WTC11 (cell line): Measurements from ENCODE around the gene ZNF606. TPM values are rescaled to one million over a fixed set of nuclear protein-coding genes. Genes with fewer than 3 reads are reported as not detected.

Experiments
- ATAC-seq: fragments of 200-7000 bp; cut with Tn5 transposase; 2 replicates; pipeline ENCODE4 v1.10.0; 2021; ENCODE audit warnings: mild to moderate bottlenecking, moderate library complexity
- CTCF ChIA-PET: fragments of 300-600 bp; sonication (Branson Sonifier 250); formaldehyde crosslinking; loops from one replicate; lab custom pipeline; 2021; ENCODE audit warnings: antibody characterized with exemption; lab: Charles Lee
- POLR2A ChIA-PET: fragments of 350-600 bp; sonication (Branson Sonifier 250); formaldehyde crosslinking; loops from one replicate; lab custom pipeline; 2021; ENCODE audit warnings: antibody characterized with exemption; lab: Charles Lee
- DNase-seq: peaks from one replicate; pipeline ENCODE4 v3.0.0; 2021; ENCODE audit warnings: low spot score
- H3K27ac Mint-ChIP-seq: 2 replicates; pipeline ENCODE4 v1.8.0; 2021; ENCODE audit warnings: mixed read lengths
- H3K27me3 Mint-ChIP-seq: 2 replicates; pipeline ENCODE4 v1.8.0; 2021; ENCODE audit warnings: low read depth, mild to moderate bottlenecking, moderate library complexity, mixed read lengths
- H3K36me3 Mint-ChIP-seq: 2 replicates; pipeline ENCODE4 v1.8.0; 2021; ENCODE audit warnings: mixed read lengths
- H3K4me1 Mint-ChIP-seq: 2 replicates; pipeline ENCODE4 v1.8.0; 2022; ENCODE audit warnings: mixed read lengths
- H3K4me3 Mint-ChIP-seq: 2 replicates; pipeline ENCODE4 v1.8.0; 2021; ENCODE audit warnings: mild to moderate bottlenecking, moderate library complexity, mixed read lengths
- H3K9me3 Mint-ChIP-seq: 2 replicates; pipeline ENCODE4 v1.8.0; 2021; ENCODE audit warnings: mixed read lengths
- AFF4 ChIP-seq: sonication (generic); formaldehyde crosslinking; IDR thresholded peaks from 2 replicates; pipeline ENCODE4 v1.8.1; 2023; ENCODE audit warnings: mild to moderate bottlenecking, missing genetic modification reagents, borderline replicate concordance
- ELF4 ChIP-seq: sonication (generic); formaldehyde crosslinking; IDR thresholded peaks from 2 replicates; pipeline ENCODE4 v1.8.1; 2022; ENCODE audit warnings: low read depth, mild to moderate bottlenecking, moderate library complexity, missing genetic modification reagents
- FOXP4 ChIP-seq: sonication (generic); formaldehyde crosslinking; IDR thresholded peaks from 2 replicates; pipeline ENCODE4 v1.8.0; 2022; ENCODE audit warnings: mild to moderate bottlenecking, missing genetic modification reagents
- GABPB1 ChIP-seq: sonication (generic); formaldehyde crosslinking; IDR thresholded peaks from 2 replicates; pipeline ENCODE4 v1.8.1; 2023; ENCODE audit warnings: mild to moderate bottlenecking, missing genetic modification reagents
- IRF1 ChIP-seq: sonication (generic); formaldehyde crosslinking; IDR thresholded peaks from 2 replicates; pipeline ENCODE4 v1.8.0; 2023; ENCODE audit warnings: missing genetic modification reagents
- KAT7 ChIP-seq: sonication (generic); formaldehyde crosslinking; IDR thresholded peaks from 2 replicates; pipeline ENCODE4 v1.8.1; 2023; ENCODE audit warnings: missing genetic modification reagents, mild to moderate bottlenecking, borderline replicate concordance
- PREB ChIP-seq: sonication (generic); formaldehyde crosslinking; IDR thresholded peaks from 2 replicates; pipeline ENCODE4 v1.8.1; 2022; ENCODE audit warnings: mild to moderate bottlenecking, missing genetic modification reagents, moderate library complexity, borderline replicate concordance
- USF2 ChIP-seq: sonication (generic); formaldehyde crosslinking; IDR thresholded peaks from 2 replicates; pipeline ENCODE4 v1.8.1; 2023; ENCODE audit warnings: mild to moderate bottlenecking, missing genetic modification reagents, moderate library complexity
- ZBTB21 ChIP-seq: sonication (generic); formaldehyde crosslinking; IDR thresholded peaks from 2 replicates; pipeline ENCODE4 v1.8.1; 2023; ENCODE audit warnings: mild to moderate bottlenecking, missing genetic modification reagents, borderline replicate concordance
- ZNF317 ChIP-seq: sonication (generic); formaldehyde crosslinking; IDR thresholded peaks from 2 replicates; pipeline ENCODE4 v1.8.1; 2023; ENCODE audit warnings: low read depth, mild to moderate bottlenecking, moderate library complexity, missing genetic modification reagents, borderline replicate concordance
- ZNF532 ChIP-seq: fragments of 250-450 bp; sonication (Bioruptor Pico); IDR thresholded peaks from 2 replicates; pipeline ENCODE4 v1.9.0; 2021; ENCODE audit warnings: mild to moderate bottlenecking, borderline replicate concordance
- total RNA-seq: library from RNA; stranded (reverse); gene quantifications from 3 replicates; pipeline ENCODE4 v1.2.3, GENCODE V29; 2021
- TF ChIP-seq, protein P1 (sequence below): sonication (generic); formaldehyde crosslinking; IDR thresholded peaks from 2 replicates; pipeline ENCODE4 v1.8.0; 2022; ENCODE audit warnings: mild to moderate bottlenecking, missing genetic modification reagents
- TF ChIP-seq, protein P2 (sequence below): fragments of 200-600 bp; IDR thresholded peaks from 2 replicates; pipeline ENCODE4 v1.8.0; 2022; ENCODE audit warnings: antibody characterized with exemption
- TF ChIP-seq, protein P3 (sequence below): sonication (generic); formaldehyde crosslinking; IDR thresholded peaks from 2 replicates; pipeline ENCODE4 v1.8.0; 2022; ENCODE audit warnings: mild to moderate bottlenecking, missing genetic modification reagents

ZNF606 gene
- total RNA-seq, 1 experiment from 2014 or later, result 26.1 TPM

- DNase-seq (peak; percentile 21), ATAC-seq (peak; percentile 9)
Measured at GRCh38 chr19:58038688-58039204, 36.1 kb upstream of the ZNF606 start.

GRCh38 chr19:58037927-58038687, 35.5 kb upstream of the ZNF606 start:
- CTCF ChIA-PET, result interaction anchor here (0.5 to 2.7 kb wide), 8 partner anchors 16 to 387 kb away, joined by 3 to 13 read pairs (median 3); partner anchors contain the start of genes ZNF274, ZNF329 and ZNF606
- TF ChIP-seq ZBTB21 (CRISPR knock-in tag), result no peak
- TF ChIP-seq PREB (CRISPR knock-in tag), result no peak
- no peak for TF ChIP-seq ZNF532
- 0 out of 2 replicates have a peak, but pooled peaks have one; percentile 27 for TF ChIP-seq IRF1 (CRISPR knock-in tag)
- no peak for TF ChIP-seq KAT7 (CRISPR knock-in tag)
- TF ChIP-seq ZNF317, result peak; percentile 87
- TF ChIP-seq FOXP4 (CRISPR knock-in tag), result no peak
- TF ChIP-seq USF2 (CRISPR knock-in tag), result no peak
- TF ChIP-seq AFF4 (CRISPR knock-in tag), result no peak
- no peak for TF ChIP-seq ELF4 (CRISPR knock-in tag)
- TF ChIP-seq, protein P1, sequence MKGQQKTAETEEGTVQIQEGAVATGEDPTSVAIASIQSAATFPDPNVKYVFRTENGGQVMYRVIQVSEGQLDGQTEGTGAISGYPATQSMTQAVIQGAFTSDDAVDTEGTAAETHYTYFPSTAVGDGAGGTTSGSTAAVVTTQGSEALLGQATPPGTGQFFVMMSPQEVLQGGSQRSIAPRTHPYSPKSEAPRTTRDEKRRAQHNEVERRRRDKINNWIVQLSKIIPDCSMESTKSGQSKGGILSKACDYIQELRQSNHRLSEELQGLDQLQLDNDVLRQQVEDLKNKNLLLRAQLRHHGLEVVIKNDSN (CRISPR knock-in tag), result peak; percentile 24; the same call in 1 of the 2 replicates
- TF ChIP-seq, protein P2, sequence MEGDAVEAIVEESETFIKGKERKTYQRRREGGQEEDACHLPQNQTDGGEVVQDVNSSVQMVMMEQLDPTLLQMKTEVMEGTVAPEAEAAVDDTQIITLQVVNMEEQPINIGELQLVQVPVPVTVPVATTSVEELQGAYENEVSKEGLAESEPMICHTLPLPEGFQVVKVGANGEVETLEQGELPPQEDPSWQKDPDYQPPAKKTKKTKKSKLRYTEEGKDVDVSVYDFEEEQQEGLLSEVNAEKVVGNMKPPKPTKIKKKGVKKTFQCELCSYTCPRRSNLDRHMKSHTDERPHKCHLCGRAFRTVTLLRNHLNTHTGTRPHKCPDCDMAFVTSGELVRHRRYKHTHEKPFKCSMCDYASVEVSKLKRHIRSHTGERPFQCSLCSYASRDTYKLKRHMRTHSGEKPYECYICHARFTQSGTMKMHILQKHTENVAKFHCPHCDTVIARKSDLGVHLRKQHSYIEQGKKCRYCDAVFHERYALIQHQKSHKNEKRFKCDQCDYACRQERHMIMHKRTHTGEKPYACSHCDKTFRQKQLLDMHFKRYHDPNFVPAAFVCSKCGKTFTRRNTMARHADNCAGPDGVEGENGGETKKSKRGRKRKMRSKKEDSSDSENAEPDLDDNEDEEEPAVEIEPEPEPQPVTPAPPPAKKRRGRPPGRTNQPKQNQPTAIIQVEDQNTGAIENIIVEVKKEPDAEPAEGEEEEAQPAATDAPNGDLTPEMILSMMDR, result no peak

More at GRCh38 chr19:58038688-58039204, 36.1 kb upstream of the ZNF606 start:
- Mint-ChIP-seq H3K9me3 (peaks cover 11% of the 10 kb centered on the region), H3K27me3 (peaks cover 52% of the 10 kb centered on the region), H3K4me1 (peaks cover 34% of the 10 kb centered on the region), H3K27ac (peak overlapping the region; percentile 81), H3K36me3 (peaks cover 6% of the 10 kb centered on the region), H3K4me3 (peak overlapping the region; percentile 57)
- CTCF ChIA-PET, result interaction anchor here (0.5 to 2.7 kb wide), 8 partner anchors 17 to 386 kb away, joined by 3 to 13 read pairs (median 3); partner anchors contain the start of genes ZNF274, ZNF329 and ZNF606
- POLR2A ChIA-PET, result interaction anchor here (0.6 to 1.3 kb wide), 7 partner anchors 17 to 357 kb away, joined by 3 to 4 read pairs (median 3); partner anchors contain the start of genes ZNF329, ZNF551 and ZNF606
- TF ChIP-seq GABPB1 (CRISPR knock-in tag) (peak; percentile 91), ZBTB21 (CRISPR knock-in tag) (no peak)
- TF ChIP-seq, protein P3, sequence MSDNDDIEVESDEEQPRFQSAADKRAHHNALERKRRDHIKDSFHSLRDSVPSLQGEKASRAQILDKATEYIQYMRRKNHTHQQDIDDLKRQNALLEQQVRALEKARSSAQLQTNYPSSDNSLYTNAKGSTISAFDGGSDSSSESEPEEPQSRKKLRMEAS, result peak; percentile 55; the same call in 1 of the 2 replicates

More at GRCh38 chr19:58037927-58038687, 35.5 kb upstream of the ZNF606 start:
- peaks cover 9% of the 10 kb centered on the region for H3K9me3 Mint-ChIP-seq
- H3K27me3 Mint-ChIP-seq, result peaks cover 52% of the 10 kb centered on the region
- H3K36me3 Mint-ChIP-seq, result peaks cover 4% of the 10 kb centered on the region
- peak; percentile 20 for ATAC-seq
- H3K4me1 Mint-ChIP-seq, result peaks cover 32% of the 10 kb centered on the region
- DNase-seq, result peak; percentile 56
- POLR2A ChIA-PET, result interaction anchor here (0.7 to 1.3 kb wide), 8 partner anchors 16 to 356 kb away, joined by 3 to 4 read pairs (median 3); partner anchors contain the start of genes ZNF329, ZNF551 and ZNF606
- peak overlapping the region; percentile 95 for H3K27ac Mint-ChIP-seq
- peak overlapping the region; percentile 57 for H3K4me3 Mint-ChIP-seq
